AG04449 (cell line): ENCODE measurements around the gene FMN2.

Experiments
- CTCF ChIA-PET: fragments of 350-600 bp; formaldehyde crosslinking; extraction: SDS; loops from one replicate; lab custom pipeline; 2021; ENCODE audit warnings: antibody characterized with exemption; lab: Yijun Ruan, JAX
- POLR2A ChIA-PET: fragments of 400-600, 350-600 bp; formaldehyde crosslinking; extraction: SDS; loops from one replicate; lab custom pipeline; 2020; ENCODE audit warnings: antibody characterized with exemption, inconsistent platforms; lab: Yijun Ruan, JAX
- DNase-seq: peaks from one replicate; pipeline ENCODE4 v3.0.0-alpha.2; 2010; ENCODE audit warnings: low read depth, low spot score
- H3K4me3 ChIP-seq: 2 replicates; pipeline ENCODE4 v1.5.1; 2011; ENCODE audit warnings: low read depth, mild to moderate bottlenecking, control low read depth, low read length
- TF ChIP-seq, protein P1 (sequence below): IDR thresholded peaks from one replicate; pipeline ENCODE4 v1.5.1; 2011; ENCODE audit warnings: mild to moderate bottlenecking, moderate library complexity, low read length, control low read depth, inconsistent platforms; ENCODE audit not compliant: insufficient read depth; ENCODE audit errors: missing control alignments

The FMN2 gene

DNA sequence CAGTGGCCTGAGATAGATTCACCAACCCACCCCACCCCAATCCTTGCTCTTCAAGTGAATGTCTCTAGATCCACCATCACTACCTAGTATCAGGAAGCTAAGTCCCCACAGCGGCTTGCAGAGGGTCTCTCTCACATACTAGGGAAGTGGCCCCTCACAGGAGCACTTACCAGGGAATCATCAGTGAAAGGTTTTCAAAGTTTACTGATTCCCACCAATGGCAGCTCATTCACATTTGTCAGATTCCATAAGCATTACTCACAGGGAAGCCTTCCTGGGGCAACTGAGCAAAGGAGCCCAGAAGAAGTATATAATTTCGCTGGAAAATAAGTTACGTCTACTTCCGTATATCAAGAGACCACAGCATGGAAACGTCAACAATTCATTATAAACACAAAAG, 399.5 kb downstream of the FMN2 start:
- POLR2A ChIA-PET = no interaction called here
- H3K4me3 ChIP-seq = no peak overlapping the region
- TF ChIP-seq, protein P1, sequence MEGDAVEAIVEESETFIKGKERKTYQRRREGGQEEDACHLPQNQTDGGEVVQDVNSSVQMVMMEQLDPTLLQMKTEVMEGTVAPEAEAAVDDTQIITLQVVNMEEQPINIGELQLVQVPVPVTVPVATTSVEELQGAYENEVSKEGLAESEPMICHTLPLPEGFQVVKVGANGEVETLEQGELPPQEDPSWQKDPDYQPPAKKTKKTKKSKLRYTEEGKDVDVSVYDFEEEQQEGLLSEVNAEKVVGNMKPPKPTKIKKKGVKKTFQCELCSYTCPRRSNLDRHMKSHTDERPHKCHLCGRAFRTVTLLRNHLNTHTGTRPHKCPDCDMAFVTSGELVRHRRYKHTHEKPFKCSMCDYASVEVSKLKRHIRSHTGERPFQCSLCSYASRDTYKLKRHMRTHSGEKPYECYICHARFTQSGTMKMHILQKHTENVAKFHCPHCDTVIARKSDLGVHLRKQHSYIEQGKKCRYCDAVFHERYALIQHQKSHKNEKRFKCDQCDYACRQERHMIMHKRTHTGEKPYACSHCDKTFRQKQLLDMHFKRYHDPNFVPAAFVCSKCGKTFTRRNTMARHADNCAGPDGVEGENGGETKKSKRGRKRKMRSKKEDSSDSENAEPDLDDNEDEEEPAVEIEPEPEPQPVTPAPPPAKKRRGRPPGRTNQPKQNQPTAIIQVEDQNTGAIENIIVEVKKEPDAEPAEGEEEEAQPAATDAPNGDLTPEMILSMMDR = no peak

DNA sequence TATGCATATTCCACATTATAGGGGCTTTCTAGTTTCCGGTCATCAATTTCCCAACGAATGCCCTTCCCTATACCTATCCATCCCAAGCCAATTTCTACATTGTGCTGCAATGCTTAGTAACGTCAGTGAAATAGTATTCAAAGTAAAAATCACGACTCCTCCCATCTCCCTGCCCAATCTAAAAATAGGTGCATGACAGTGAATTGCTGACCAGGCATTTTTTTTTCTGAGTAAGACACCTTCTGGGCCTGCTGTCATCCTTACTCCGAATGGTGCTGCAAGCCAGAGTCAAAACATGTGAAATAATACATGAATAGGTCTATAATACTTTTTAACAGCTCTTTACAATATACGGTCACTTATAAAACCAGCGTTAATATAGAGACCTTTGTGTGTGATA, 400.1 kb downstream of the FMN2 start:
- ChIA-PET POLR2A (no interaction called here), CTCF (no interaction called here)
- DNase-seq = no peak
- TF ChIP-seq, protein P1 = no peak
- no peak overlapping the region for H3K4me3 ChIP-seq

More for the DNA sequence above, 399.5 kb downstream of the FMN2 start:
- no peak for DNase-seq
- CTCF ChIA-PET = interaction anchor here (1.3 kb wide), 1 partner anchor 8 kb away, joined by 3 read pairs; no protein-coding TSS in a partner anchor

DNA sequence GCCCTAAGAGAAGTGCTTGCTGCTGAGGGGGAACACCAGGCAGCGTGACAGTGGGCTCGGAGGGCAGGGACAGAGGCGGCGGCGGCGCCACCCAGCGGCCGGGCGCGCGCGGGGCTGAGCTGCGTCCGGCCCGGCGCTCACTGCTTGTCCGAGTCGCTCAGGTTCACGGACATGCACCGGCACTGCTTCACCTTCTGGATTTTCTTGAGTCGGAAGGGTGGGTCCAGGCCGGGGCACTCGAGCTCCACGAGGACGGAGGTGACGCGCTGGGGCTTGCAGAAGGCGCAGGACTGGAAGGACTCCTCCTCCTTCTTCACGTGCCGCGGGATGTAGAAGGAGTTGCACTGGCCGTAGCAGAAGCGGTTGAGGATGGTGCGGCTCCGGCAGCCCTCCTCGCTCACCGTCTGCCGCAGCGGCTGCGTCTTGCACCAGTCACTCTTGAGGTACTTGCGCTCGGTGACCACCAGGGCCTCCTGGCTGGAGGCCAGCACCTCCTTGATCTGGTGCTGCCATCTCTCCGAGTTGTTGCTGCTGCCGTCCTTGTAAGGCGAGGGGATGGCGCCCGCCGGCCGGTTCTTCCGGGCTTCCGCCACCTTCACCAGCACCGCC, 401.3 kb downstream of the FMN2 start:
- ChIA-PET POLR2A (no interaction called here), CTCF (no interaction called here)
- no peak overlapping the region for H3K4me3 ChIP-seq
- no peak for DNase-seq
- TF ChIP-seq, protein P1 = no peak

DNA sequence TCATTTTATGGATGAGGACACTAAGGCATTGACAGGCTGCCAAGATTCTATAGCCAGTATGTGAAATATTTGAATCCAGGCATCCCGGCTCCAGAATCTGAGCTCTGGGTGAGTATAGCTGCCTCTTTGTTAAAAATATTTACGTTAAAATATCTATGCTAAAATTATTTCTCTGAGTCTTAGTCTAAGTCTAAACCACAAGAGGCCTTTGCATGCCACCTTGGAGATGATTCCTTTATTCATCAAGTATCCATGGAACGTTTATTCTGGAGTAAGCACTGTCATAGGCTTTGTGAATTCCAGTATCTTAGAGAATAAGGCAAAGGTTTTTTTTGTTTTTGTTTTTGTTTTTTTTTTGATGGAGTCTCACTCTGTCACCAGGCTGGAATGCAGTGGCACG, 403.9 kb downstream of the FMN2 start:
- peak; percentile 37 for DNase-seq
- TF ChIP-seq, protein P1 = no peak
- POLR2A ChIA-PET = no interaction called here
- CTCF ChIA-PET = interaction anchor here (0.9 kb wide), 1 partner anchor 197 kb away, joined by 3 read pairs; no protein-coding TSS in a partner anchor
- no peak overlapping the region for H3K4me3 ChIP-seq

DNA sequence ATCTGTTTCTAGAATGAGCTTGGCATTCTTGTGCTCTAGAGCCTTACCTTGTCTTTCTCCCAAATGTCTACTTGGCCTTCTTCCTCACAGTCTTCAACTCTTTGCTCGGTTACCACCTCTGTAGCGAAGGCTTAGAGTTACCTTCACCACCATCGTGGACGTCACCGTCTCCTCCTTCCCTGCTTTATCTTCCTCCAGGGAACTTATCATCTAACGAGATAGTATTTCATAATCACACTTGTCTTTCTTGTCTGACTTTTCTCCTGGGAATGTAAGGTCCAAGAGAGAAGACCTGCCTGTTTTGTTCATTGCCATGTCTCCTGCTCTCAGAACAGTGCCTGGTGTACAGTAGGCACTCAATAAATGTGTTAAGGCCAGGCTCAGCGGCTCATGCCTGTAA, 404.7 kb downstream of the FMN2 start:
- POLR2A ChIA-PET = no interaction called here
- DNase-seq = no peak
- CTCF ChIA-PET = interaction anchor here (0.9 kb wide), 1 partner anchor 196 kb away, joined by 3 read pairs; no protein-coding TSS in a partner anchor
- TF ChIP-seq, protein P1 = no peak
- no peak overlapping the region for H3K4me3 ChIP-seq

DNA sequence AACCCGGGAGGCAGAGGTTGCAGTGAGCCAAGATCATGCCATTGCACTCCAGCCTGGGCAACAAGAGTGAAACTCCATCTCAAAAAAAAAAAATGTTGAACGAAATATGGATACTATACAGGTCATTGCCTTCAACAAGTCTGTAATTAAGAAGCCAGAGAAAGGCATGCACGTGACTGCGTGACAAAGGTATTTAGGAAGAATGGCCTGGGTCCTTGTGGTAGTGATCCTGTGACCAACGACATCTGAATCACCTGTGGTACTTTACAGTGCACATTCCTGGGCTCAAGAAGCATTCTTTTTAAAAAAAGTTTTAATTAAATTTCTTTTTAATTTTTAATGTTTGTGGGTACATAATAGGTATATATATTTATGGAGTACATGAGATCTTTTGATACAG, 405.3 kb downstream of the FMN2 start:
- DNase-seq = no peak
- CTCF ChIA-PET = no interaction called here
- no peak overlapping the region for H3K4me3 ChIP-seq
- TF ChIP-seq, protein P1 = no peak
- POLR2A ChIA-PET = no interaction called here
